K562 (cell line): ENCODE results near the gene HAPLN3. TPM values are rescaled to one million over a fixed set of nuclear protein-coding genes. Genes with fewer than 3 reads are reported as not detected.

ENCODE experiments used
- ATAC-seq: fragments of 200-7000 bp; cut with Tn5 transposase; 3 replicates; pipeline ENCODE4 v1.9.1; 2020; ENCODE audit warnings: moderate library complexity
- Bru-seq: library from RNA; stranded (reverse); fragments of 400-500 nt; gene quantifications from one replicate; lab custom pipeline; 2021; lab: Mats Ljungman, UMichigan
- BruChase-seq, 2 experiments: library from RNA; stranded (reverse); fragments of 400-500 nt; gene quantifications; one replicate each; lab custom pipeline; 2021; lab: Mats Ljungman, UMichigan
- BruUV-seq: library from RNA; stranded (reverse); fragments of 400-500 nt; replicated peaks from 2 replicates; lab custom pipeline; 2021; lab: Mats Ljungman, UMichigan
- CTCF ChIA-PET: fragments of 300-600 bp; formaldehyde crosslinking; extraction: SDS; loops from one replicate; lab custom pipeline; 2021; ENCODE audit warnings: low intra/inter-chr PET ratio; lab: Yijun Ruan, JAX
- POLR2A ChIA-PET: fragments of 300-600, 350-650 bp; sonication (Branson Sonifier 250); formaldehyde crosslinking; extraction: SDS; loops from one replicate; lab custom pipeline; 2021; ENCODE audit warnings: antibody characterized with exemption, inconsistent platforms; lab: Yijun Ruan, JAX
- DNase-seq, 4 experiments: peaks; one replicate each; pipeline versions ENCODE4 v3.0.0 to v3.0.0-alpha.2; 2011 to 2018; ENCODE audit warnings: low spot score in 3 of 4, mixed read lengths in 3 of 4; ENCODE audit errors: extremely low read depth in 1 of 4
- FAIRE-seq: peaks from 2 replicates; lab custom pipeline; 2011; peaks lifted over from hg19 to GRCh38; lab: Jason Lieb, UNC
- H2AFZ ChIP-seq: 2 replicates; pipeline ENCODE4 v1.6.0; 2011; ENCODE audit warnings: low read depth, low read length, control low read depth, inconsistent platforms
- H3K27ac ChIP-seq: fragments of 200-600 bp; 3 replicates; pipeline ENCODE4 v1.8.0; 2011; ENCODE audit warnings: low read depth, mild to moderate bottlenecking, control low read depth, inconsistent platforms, low read length, moderate library complexity, mixed read lengths; ENCODE audit errors: extremely low read depth
- H3K27me3 ChIP-seq, 2 experiments: fragments of 300-600 bp in 1 of 2; 2 replicates in 1 of 2; 3 replicates in 1 of 2; pipeline versions ENCODE4 v1.6.0 to v1.8.0; 2011; ENCODE audit warnings: inconsistent platforms in 2 of 2, low read length in 2 of 2, mild to moderate bottlenecking in 1 of 2, mixed read lengths in 1 of 2, moderate library complexity in 1 of 2; ENCODE audit not compliant: control insufficient read depth in 2 of 2, insufficient read depth in 2 of 2
- H3K36me3 ChIP-seq: fragments of 300-600 bp; 3 replicates; pipeline ENCODE4 v1.8.0; 2011; ENCODE audit warnings: mild to moderate bottlenecking, low read length, inconsistent platforms; ENCODE audit not compliant: control insufficient read depth, insufficient read depth
- H3K4me1 ChIP-seq, 2 experiments: fragments of 200-600 bp in 1 of 2; replicated peaks in 1 of 2; 2 replicates in 1 of 2; 3 replicates in 1 of 2; pipeline versions ENCODE4 v1.5.1 to v1.8.0; 2011; ENCODE audit warnings: inconsistent platforms in 2 of 2, low read length in 2 of 2, mild to moderate bottlenecking in 1 of 2, mixed read lengths in 1 of 2, moderate library complexity in 1 of 2; ENCODE audit not compliant: control insufficient read depth in 2 of 2, insufficient read depth in 2 of 2
- H3K4me2 ChIP-seq: 2 replicates; pipeline ENCODE4 v1.6.1; 2011; ENCODE audit warnings: low read length, control low read depth, inconsistent platforms, mixed read lengths; ENCODE audit not compliant: insufficient read depth
- H3K4me3 ChIP-seq: fragments of 200-600 bp; sonication (generic), shearing (Covaris generic); 2 replicates; pipeline ENCODE4 v1.5.1; 2016; ENCODE audit warnings: control low read depth, inconsistent platforms
- H3K79me2 ChIP-seq: fragments of 200-600 bp; 3 replicates; pipeline ENCODE4 v1.8.0; 2011; ENCODE audit warnings: low read length, inconsistent platforms; ENCODE audit not compliant: control insufficient read depth, insufficient read depth
- H3K9ac ChIP-seq, 2 experiments: 2 replicates each; pipeline versions ENCODE4 v1.6.0 to v1.6.1; 2011; ENCODE audit warnings: low read depth in 2 of 2, low read length in 2 of 2, control low read depth in 1 of 2, inconsistent platforms in 1 of 2, mild to moderate bottlenecking in 1 of 2, mixed read lengths in 1 of 2; ENCODE audit not compliant: insufficient read depth in 1 of 2
- H3K9me1 ChIP-seq: one replicate; pipeline ENCODE4 v1.6.0; 2011; ENCODE audit warnings: inconsistent platforms, mild to moderate bottlenecking, low read length, moderate library complexity; ENCODE audit not compliant: control insufficient read depth, insufficient read depth
- H3K9me3 ChIP-seq: replicated peaks from 2 replicates; pipeline ENCODE4 v1.5.1; 2011; ENCODE audit warnings: low read depth, low read length, inconsistent platforms; ENCODE audit not compliant: control insufficient read depth, insufficient read depth
- H4K20me1 ChIP-seq: replicated peaks from 2 replicates; pipeline ENCODE4 v1.6.1; 2011; ENCODE audit warnings: low read length, inconsistent platforms, mixed read lengths; ENCODE audit not compliant: control insufficient read depth, insufficient read depth
- E2F6 ChIP-seq, 2 experiments: IDR thresholded peaks; 2 replicates each; pipeline ENCODE4 v1.6.1; 2011; ENCODE audit warnings: borderline replicate concordance in 1 of 2, control low read depth in 1 of 2, low read depth in 1 of 2, low read length in 1 of 2, mild to moderate bottlenecking in 1 of 2, mixed read lengths in 1 of 2, moderate library complexity in 1 of 2; ENCODE audit not compliant: insufficient read depth in 1 of 2, insufficient read length in 1 of 2, poor library complexity in 1 of 2, severe bottlenecking in 1 of 2; ENCODE audit errors: extremely low read depth in 1 of 2
- MTA3 ChIP-seq: fragments of 450-650 bp; formaldehyde crosslinking; IDR thresholded peaks from 2 replicates; pipeline ENCODE4 v1.6.1; 2017; ENCODE audit warnings: mild to moderate bottlenecking, borderline replicate concordance
- PCBP1 ChIP-seq: fragments of 200-400 bp; formaldehyde crosslinking; IDR thresholded peaks from 2 replicates; pipeline ENCODE4 v1.6.1; 2018; ENCODE audit warnings: mild to moderate bottlenecking, low read depth, low read length; ENCODE audit not compliant: poor library complexity, severe bottlenecking
- POLR2G ChIP-seq: fragments of 200-400 bp; formaldehyde crosslinking; IDR thresholded peaks from 2 replicates; pipeline ENCODE4 v1.6.1; 2017; ENCODE audit warnings: low read depth, mild to moderate bottlenecking, antibody characterized with exemption, low read length, moderate library complexity
- THAP7 ChIP-seq: fragments of 250-450 bp; sonication (Bioruptor Pico); IDR thresholded peaks from 2 replicates; pipeline ENCODE4 v1.5.0; 2021
- ZBTB7A ChIP-seq: IDR thresholded peaks from 2 replicates; pipeline ENCODE4 v1.6.1; 2011; ENCODE audit warnings: low read depth, mild to moderate bottlenecking, low read length, moderate library complexity, borderline replicate concordance; ENCODE audit not compliant: control insufficient read depth
- ZFP91 ChIP-seq: sonication (generic); formaldehyde crosslinking; IDR thresholded peaks from 2 replicates; pipeline ENCODE4 v1.8.0; 2022; ENCODE audit warnings: mild to moderate bottlenecking, missing genetic modification reagents
- ZNF764 ChIP-seq: fragments of 250-450 bp; sonication (Bioruptor Pico); IDR thresholded peaks from 2 replicates; pipeline ENCODE4 v1.4.0; 2020; ENCODE audit warnings: low read depth, mild to moderate bottlenecking, moderate library complexity
- WGBS: fragments of 100-300 bp; shearing (Covaris generic); methylation state at CpG from one replicate; pipeline ENCODE4 v1.1.6; 2016; ENCODE audit warnings: low coverage, mixed read lengths; ENCODE audit not compliant: insufficient coverage; ENCODE audit errors: missing lambda C conversion rate; 5-methylcytosine and 5-hydroxymethylcytosine counted together
- in situ Hi-C: fragments of 300-500 bp; cut with MboI; formaldehyde crosslinking; loops from 4 replicates; pipeline ENCODE4 v1.15.0; 2018; ENCODE audit warnings: inconsistent platforms, mixed read lengths
- intact Hi-C: fragments of 100-400 bp; cut with micrococcal nuclease; formaldehyde crosslinking; loops from 2 replicates; pipeline ENCODE4 v1.14.2; 2022
- long read RNA-seq, 3 experiments: library from polyadenylated mRNA in 2 of 3; library from RNA in 1 of 3; unstranded in 2 of 3; stranded (forward) in 1 of 3; transcript quantifications; one replicate each; pipeline ENCODE4 v2.0.0, GENCODE V29; 2019 to 2022
- polyA minus RNA-seq, 3 experiments: library from RNA; depleted of rRNA, polyadenylated mRNA; stranded (reverse); fragments of >200 nt; gene quantifications; 2 replicates each; pipeline ENCODE4 v1.2.3, GENCODE V29; 2011
- polyA plus RNA-seq, 8 experiments: library from polyadenylated mRNA; depleted of rRNA in 4 of 8; stranded (reverse) in 5 of 8; unstranded in 3 of 8; fragments of >200 nt; fragmentation: Nextera tagmentation in 2 of 8; fragmentation: Illumina TruSeq in 1 of 8; extraction: Ambion mirVana in 2 of 8; extraction: Trizol in 1 of 8; gene quantifications; 2 replicates each; pipeline versions ENCODE4 v1.2.1 to v1.2.3, GENCODE V29; 2011 to 2014; ENCODE audit warnings: inconsistent platforms in 1 of 8, missing spikeins in 1 of 8
- total RNA-seq, 7 experiments: library from RNA; depleted of rRNA in 6 of 7; stranded (reverse); fragments of >200 nt in 6 of 7; fragmentation: Illumina TruSeq in 2 of 7; extraction: Trizol in 2 of 7; gene quantifications; 2 replicates each; pipeline versions ENCODE4 v1.2.1 to v1.2.3, GENCODE V29; 2011 to 2021; ENCODE audit warnings: low replicate concordance in 1 of 7

The HAPLN3 gene
- total RNA-seq (2011; cell fraction: chromatin; rRNA removed; ENCODE audit: low replicate concordance): 5.6 and 9.6 TPM in 2 replicates
- total RNA-seq (2011; cell fraction: nucleolus; rRNA removed): 6.2 and 6.8 TPM in 2 replicates
- total RNA-seq (2011; cell fraction: nucleoplasm; rRNA removed): 4.9 and 5.9 TPM in 2 replicates
- total RNA-seq (2014; rRNA removed) (1.9 and 2.1 TPM in 2 replicates), total RNA-seq (2014; rRNA removed; fragmentation: Illumina TruSeq; extraction: Trizol) (0.35 and 0.36 TPM in 2 replicates), total RNA-seq (2015; rRNA removed; fragmentation: Illumina TruSeq; extraction: Trizol) (0.65 and 1.0 TPM in 2 replicates), total RNA-seq (2021) (1.9 and 2.4 TPM in 2 replicates), polyA plus RNA-seq (2011; rRNA removed) (0.71 and 2.1 TPM in 2 replicates), polyA plus RNA-seq (2014; fragmentation: Illumina TruSeq; extraction: Trizol) (0.59 and 1.00 TPM in 2 replicates), polyA plus RNA-seq (2014; fragmentation: Nextera tagmentation; extraction: Ambion mirVana) (under 1 TPM; 0.04 to 0.06 TPM), polyA plus RNA-seq (2014; rRNA removed) (2.0 and 3.4 TPM in 2 replicates), polyA minus RNA-seq (2011; rRNA and poly(A)+ RNA removed) (0.77 and 0.99 TPM in 2 replicates), Bru-seq, nascent RNA (percentile 39 among the genes with signal in this experiment), BruChase-seq, experiment 1, labeled RNA remaining after a 2-hour chase (percentile 39 among the genes with signal in this experiment), BruChase-seq, experiment 2, labeled RNA remaining after a 6-hour chase (percentile 44 among the genes with signal in this experiment)
- polyA plus RNA-seq (2011; cell fraction: cytosol; rRNA removed): 1.4 and 2.3 TPM in 2 replicates
- 9.4 and 14.2 TPM in 2 replicates for polyA plus RNA-seq (2011; cell fraction: nucleus; rRNA removed)
- polyA plus RNA-seq (2012): 1.6 and 4.0 TPM in 2 replicates
- 2.5 TPM in 1 of 2 replicates, not detected in the other for polyA minus RNA-seq (2011; cell fraction: cytosol; rRNA and poly(A)+ RNA removed)
- 1.1 and 1.8 TPM in 2 replicates for polyA minus RNA-seq (2011; cell fraction: nucleus; rRNA and poly(A)+ RNA removed)
- long read RNA-seq, experiment 1, partial matches to known transcripts: 0 of 8 reads
- long read RNA-seq, experiment 1, other reads (novel, unspliced or antisense): 4 of 8 reads
- long read RNA-seq, experiment 2, partial matches to known transcripts: 0 of 1 reads
- long read RNA-seq, experiment 2, other reads (novel, unspliced or antisense): 0 of 1 reads
- long read RNA-seq, experiment 3, partial matches to known transcripts: 0 of 3 reads
- long read RNA-seq, experiment 3, other reads (novel, unspliced or antisense): 0 of 3 reads

- H3K4me1 ChIP-seq: peaks cover 9 to 43% of the 10 kb centered on the region in 2 experiments; a peak in 4 of 5 replicates
- peak in 2 of 4 experiments; percentile 57 for DNase-seq
- H3K9me3 ChIP-seq: no peaks in the 10 kb centered on the region
- no peaks in the 10 kb centered on the region for H3K9me1 ChIP-seq
- peak within 1 kb of the TSS; percentile 53; the same call in 1 of the 2 replicates for H2AFZ ChIP-seq
- 36% methylated on average over 47 of the region's 70 CpGs for WGBS
- in situ Hi-C loops: no loop called here
- peaks cover 8% of the 10 kb centered on the region; the same call in 1 of the 3 replicates for H3K36me3 ChIP-seq
- peak; percentile 49 for ATAC-seq
- H3K27me3 ChIP-seq: no peaks in the 10 kb centered on the region; a peak in 1 of 5 replicates
- H3K79me2 ChIP-seq: no peaks in the 10 kb centered on the region
- CTCF ChIA-PET: interaction anchor here (1.1 to 2.6 kb wide), 4 partner anchors 122 to 536 kb away, joined by 3 to 11 read pairs (median 7); no protein-coding TSS in a partner anchor
- H3K9ac ChIP-seq: peak within 1 kb of the TSS in 1 of 2 experiments; percentile 89; a peak in 2 of 4 replicates
- no peak within 1 kb of the TSS; the same call in 1 of the 2 replicates for H3K4me2 ChIP-seq
- H4K20me1 ChIP-seq: no peaks in the 10 kb centered on the region
- H3K4me3 ChIP-seq: no peak within 1 kb of the TSS; the same call in 1 of the 2 replicates
- H3K27ac ChIP-seq: no peak within 1 kb of the TSS
- intact Hi-C loops: loop anchor here (5.0 kb wide), 1 partner anchor 282 kb away; no protein-coding TSS in a partner anchor
- POLR2A ChIA-PET: interaction anchor here (0.6 to 1.0 kb wide), 2 partner anchors 15 to 79 kb away, joined by 3 to 6 read pairs; no protein-coding TSS in a partner anchor
- no peak for FAIRE-seq
- no TSS peak for BruUV-seq
- TF ChIP-seq THAP7 (CRISPR knock-in tag) (no peak), ZBTB7A (peak; percentile 48; the same call in 1 of the 2 replicates), ZNF764 (CRISPR knock-in tag) (no peak), ZFP91 (CRISPR knock-in tag) (peak; percentile 89), E2F6 (IDR thresholded peaks at IDR 0.05; ENCODE audit: borderline replicate concordance in 1 of 2, extremely low read depth in 1 of 2, insufficient read depth in 1 of 2, insufficient read length in 1 of 2, low read depth in 1 of 2, low read length in 1 of 2, poor library complexity in 1 of 2, severe bottlenecking in 1 of 2) (peak in 1 of 2 experiments; percentile 54), MTA3 (no peak), PCBP1 (peak; percentile 61), POLR2G (peak; percentile 64)
Measured at GRCh38 chr15:88894819-88895767, at the start of gene HAPLN3. Gene HAPLN3 (minus strand): TSS chr15:88895544. CDS start chr15:88887298, 8,246 bp downstream.
